ENCODE data around the gene BPTF. TPM values are rescaled to one million over a fixed set of nuclear protein-coding genes. Genes with fewer than 3 reads are reported as not detected.

Gene BPTF
- total and polyA plus RNA-seq, 2 experiments from 2014 or later = 15.6 to 26.9 TPM

DNA sequence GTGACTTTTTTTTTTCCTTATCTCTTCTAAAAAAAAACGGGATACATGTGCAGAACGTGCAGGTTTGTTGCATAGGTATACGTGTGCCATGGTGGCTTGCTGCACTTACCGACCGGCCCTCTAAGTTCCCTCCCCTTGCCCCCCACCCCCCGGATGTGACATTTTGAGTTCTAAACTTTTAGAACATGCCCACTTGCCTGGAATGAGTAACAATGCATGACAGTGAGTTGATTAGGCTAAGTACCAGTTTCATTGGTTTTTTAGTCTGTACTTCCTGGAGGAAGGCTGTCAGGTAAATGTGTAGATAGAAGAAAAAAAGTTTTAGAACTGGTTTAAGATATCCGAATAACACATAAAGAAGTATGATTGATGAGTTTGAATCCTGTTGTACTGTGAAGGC is 4.0 kb downstream of the BPTF start:
- H3F3A ChIP-seq (ENCODE audit: insufficient read depth) = peaks cover 19% of the 10 kb centered on the region
- no peak overlapping the region for H3K27ac ChIP-seq
- no peaks in the 10 kb centered on the region for H3K9me3 ChIP-seq (ENCODE audit: low read depth)
- no peak overlapping the region for H2AFZ ChIP-seq
- TF ChIP-seq EZH2 (IDR thresholded peaks at IDR 0.05; ENCODE audit: insufficient read depth, poor library complexity, severe bottlenecking) (no peak), EZH2phosphoT487 (IDR thresholded peaks at IDR 0.05; ENCODE audit: insufficient read depth, low read depth) (no peak)
- in situ Hi-C loops (cut with MboI) = no loop called here
- H4K20me1 ChIP-seq (ENCODE audit: insufficient read depth) = peaks cover 19% of the 10 kb centered on the region
- no peaks in the 10 kb centered on the region for H3K9me2 ChIP-seq (ENCODE audit: insufficient read depth)
- peak overlapping the region; percentile 8 for H3K4me2 ChIP-seq (ENCODE audit: unreplicated experiment)
- peaks cover 85% of the 10 kb centered on the region for H3K79me2 ChIP-seq (ENCODE audit: insufficient read depth)
- H3K9ac ChIP-seq = no peak overlapping the region
- H3K27me3 ChIP-seq (replicated peaks; ENCODE audit: insufficient read depth) = no peaks in the 10 kb centered on the region
- H3K36me3 ChIP-seq (ENCODE audit: low read depth) = no peaks in the 10 kb centered on the region
- DNase-seq = peak; percentile 16
- H3K4me3 ChIP-seq = peak overlapping the region; percentile 11; the same call in 1 of the 2 replicates
- peaks cover 28% of the 10 kb centered on the region for H3K4me1 ChIP-seq (ENCODE audit: insufficient read depth)
- WGBS, 2 experiments (ENCODE audit: low coverage in 1 of 2, low lambda C conversion rate in 2 of 2, missing lambda C conversion rate in 2 of 2) = 28 to 35% methylated on average over 6 to 7 of the region's 7 CpGs

DNA sequence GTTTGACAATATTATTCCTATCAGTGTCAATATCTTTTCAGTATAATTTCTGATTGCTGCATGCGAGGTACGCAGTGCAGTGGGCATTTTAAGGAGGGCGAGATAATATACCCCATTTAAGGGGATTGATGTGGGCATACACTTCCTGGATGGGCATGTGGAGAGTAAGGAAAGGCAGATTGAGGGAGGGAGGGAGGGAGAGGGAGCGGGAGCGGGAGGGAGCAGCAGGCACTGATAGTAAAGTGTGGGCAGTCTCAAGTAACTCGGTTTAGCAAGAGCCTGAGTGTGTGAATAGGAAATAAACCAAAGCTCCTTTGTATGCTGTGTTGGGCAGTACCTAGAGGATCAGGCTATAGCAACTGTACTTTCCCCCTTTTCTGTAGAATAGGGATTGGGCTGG is 5.1 kb downstream of the BPTF start:
- H3K4me2 ChIP-seq (ENCODE audit: unreplicated experiment) = no peak overlapping the region
- 53 to 66% methylated on average over 3 to 6 of the region's 6 CpGs for WGBS, 2 experiments (ENCODE audit: low coverage in 1 of 2, low lambda C conversion rate in 2 of 2, missing lambda C conversion rate in 2 of 2)
- peaks cover 19% of the 10 kb centered on the region for H3F3A ChIP-seq (ENCODE audit: insufficient read depth)
- no peaks in the 10 kb centered on the region for H3K27me3 ChIP-seq (replicated peaks; ENCODE audit: insufficient read depth)
- TF ChIP-seq EZH2 (IDR thresholded peaks at IDR 0.05; ENCODE audit: insufficient read depth, poor library complexity, severe bottlenecking) = no peak
- TF ChIP-seq EZH2phosphoT487 (IDR thresholded peaks at IDR 0.05; ENCODE audit: insufficient read depth, low read depth) = no peak
- H3K9me3 ChIP-seq (ENCODE audit: low read depth) = no peaks in the 10 kb centered on the region
- DNase-seq = peak; percentile 27
- H3K4me1 ChIP-seq (ENCODE audit: insufficient read depth) = peaks cover 35% of the 10 kb centered on the region
- no peak overlapping the region for H2AFZ ChIP-seq
- in situ Hi-C loops (cut with MboI) = no loop called here
- H3K79me2 ChIP-seq (ENCODE audit: insufficient read depth) = peaks cover 96% of the 10 kb centered on the region
- H3K4me3 ChIP-seq = no peak overlapping the region
- H3K9me2 ChIP-seq (ENCODE audit: insufficient read depth) = no peaks in the 10 kb centered on the region
- no peaks in the 10 kb centered on the region for H3K36me3 ChIP-seq (ENCODE audit: low read depth)
- no peak overlapping the region for H3K27ac ChIP-seq
- peaks cover 19% of the 10 kb centered on the region for H4K20me1 ChIP-seq (ENCODE audit: insufficient read depth)
- H3K9ac ChIP-seq = no peak overlapping the region

DNA sequence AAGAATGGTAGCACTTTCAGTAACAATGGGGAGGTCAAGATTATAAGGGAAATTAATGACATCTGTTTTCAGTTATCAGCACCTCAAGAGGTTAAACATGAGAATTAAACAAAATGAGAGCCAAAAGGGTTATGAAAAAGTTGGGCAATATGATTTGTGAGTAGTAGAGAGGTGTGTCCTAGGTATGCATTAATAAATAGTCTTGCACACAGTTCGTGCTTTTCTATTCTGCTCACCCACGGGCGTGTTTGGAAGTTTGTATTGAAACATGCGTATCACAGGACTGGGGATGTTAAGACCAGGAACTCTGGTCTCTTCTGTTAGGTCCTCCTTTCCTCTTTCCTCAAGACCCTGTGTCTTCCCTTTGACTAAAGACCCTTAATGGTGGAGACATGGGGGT is 6.0 kb downstream of the BPTF start:
- Histone ChIP-seq H3K4me1 (ENCODE audit: insufficient read depth) (peaks cover 42% of the 10 kb centered on the region), H3K9me2 (ENCODE audit: insufficient read depth) (no peaks in the 10 kb centered on the region), H3K9ac (no peak overlapping the region), H3K27me3 (replicated peaks; ENCODE audit: insufficient read depth) (no peaks in the 10 kb centered on the region), H3F3A (ENCODE audit: insufficient read depth) (peaks cover 27% of the 10 kb centered on the region), H3K79me2 (ENCODE audit: insufficient read depth) (peaks cover 99% of the 10 kb centered on the region), H3K36me3 (ENCODE audit: low read depth) (no peaks in the 10 kb centered on the region), H3K9me3 (ENCODE audit: low read depth) (no peaks in the 10 kb centered on the region), H4K20me1 (ENCODE audit: insufficient read depth) (peaks cover 19% of the 10 kb centered on the region), H3K27ac (no peak overlapping the region), H3K4me3 (no peak overlapping the region), H2AFZ (no peak overlapping the region), H3K4me2 (ENCODE audit: unreplicated experiment) (no peak overlapping the region)
- TF ChIP-seq EZH2 (IDR thresholded peaks at IDR 0.05; ENCODE audit: insufficient read depth, poor library complexity, severe bottlenecking) (no peak), EZH2phosphoT487 (IDR thresholded peaks at IDR 0.05; ENCODE audit: insufficient read depth, low read depth) (no peak)
- in situ Hi-C loops (cut with MboI) = no loop called here
- no peak for DNase-seq
- whole genome bisulfite sequencing, 2 experiments (ENCODE audit: low coverage in 1 of 2, low lambda C conversion rate in 2 of 2, missing lambda C conversion rate in 2 of 2) = 96 to 97% methylated on average over 4 of the region's 4 CpGs

DNA sequence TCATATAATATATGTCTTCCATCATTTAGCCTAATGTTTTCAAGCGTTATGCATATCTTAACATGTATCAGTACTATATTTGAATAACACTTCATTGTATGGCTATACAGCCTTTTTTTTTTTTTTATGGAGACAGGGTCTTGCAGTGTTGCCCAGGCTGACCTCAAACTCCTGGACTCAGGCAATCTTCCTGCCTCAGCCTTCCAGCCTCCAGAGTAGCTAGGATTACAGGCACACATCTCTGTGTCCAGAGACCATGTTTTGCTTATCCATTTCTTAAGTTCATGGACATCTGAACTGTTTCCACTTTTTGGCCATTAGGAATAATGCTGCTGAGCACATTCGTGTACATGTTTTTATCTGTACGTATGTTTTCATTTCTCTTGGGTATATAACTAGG is 7.8 kb downstream of the BPTF start:
- peaks cover 46% of the 10 kb centered on the region for H3F3A ChIP-seq (ENCODE audit: insufficient read depth)
- H3K4me3 ChIP-seq = no peak overlapping the region
- no peaks in the 10 kb centered on the region for H3K27me3 ChIP-seq (replicated peaks; ENCODE audit: insufficient read depth)
- TF ChIP-seq EZH2phosphoT487 (IDR thresholded peaks at IDR 0.05; ENCODE audit: insufficient read depth, low read depth) (no peak), EZH2 (IDR thresholded peaks at IDR 0.05; ENCODE audit: insufficient read depth, poor library complexity, severe bottlenecking) (no peak)
- no peaks in the 10 kb centered on the region for H3K9me3 ChIP-seq (ENCODE audit: low read depth)
- DNase-seq = no peak
- H3K4me1 ChIP-seq (ENCODE audit: insufficient read depth) = peaks cover 54% of the 10 kb centered on the region
- 96 to 98% methylated on average over 3 of the region's 3 CpGs for WGBS, 2 experiments (ENCODE audit: low coverage in 1 of 2, low lambda C conversion rate in 2 of 2, missing lambda C conversion rate in 2 of 2)
- no peak overlapping the region for H3K4me2 ChIP-seq (ENCODE audit: unreplicated experiment)
- H3K9me2 ChIP-seq (ENCODE audit: insufficient read depth) = no peaks in the 10 kb centered on the region
- H3K36me3 ChIP-seq (ENCODE audit: low read depth) = no peaks in the 10 kb centered on the region
- in situ Hi-C loops (cut with MboI) = no loop called here
- H3K27ac ChIP-seq = no peak overlapping the region
- H3K79me2 ChIP-seq (ENCODE audit: insufficient read depth) = peaks cover 95% of the 10 kb centered on the region
- H4K20me1 ChIP-seq (ENCODE audit: insufficient read depth) = peaks cover 19% of the 10 kb centered on the region
- no peak overlapping the region for H2AFZ ChIP-seq
- no peak overlapping the region for H3K9ac ChIP-seq

Measured in GM23248 (cell line).